Retinal pigment epithelial cell (primary cell): ENCODE results near the gene SYT15B.
"Not testable (repeated sequence)": the region's sequence is repeated elsewhere in the genome, so short reads cannot be mapped to it uniquely, and the experiment has no call there.

Source experiments
- DNase-seq: peaks from one replicate; pipeline ENCODE4 v3.0.0-alpha.2; 2010; ENCODE audit warnings: low read depth
- H3K4me3 ChIP-seq: 2 replicates; pipeline ENCODE4 v1.5.1; 2011; ENCODE audit warnings: mild to moderate bottlenecking, low read length, control low read depth, moderate library complexity
- TF ChIP-seq, protein P1 (sequence below): conservative IDR thresholded peaks from 2 replicates; pipeline ENCODE4 v1.5.1; 2011; ENCODE audit warnings: low read depth, low read length, control low read depth, inconsistent platforms

SYT15B gene

DNA sequence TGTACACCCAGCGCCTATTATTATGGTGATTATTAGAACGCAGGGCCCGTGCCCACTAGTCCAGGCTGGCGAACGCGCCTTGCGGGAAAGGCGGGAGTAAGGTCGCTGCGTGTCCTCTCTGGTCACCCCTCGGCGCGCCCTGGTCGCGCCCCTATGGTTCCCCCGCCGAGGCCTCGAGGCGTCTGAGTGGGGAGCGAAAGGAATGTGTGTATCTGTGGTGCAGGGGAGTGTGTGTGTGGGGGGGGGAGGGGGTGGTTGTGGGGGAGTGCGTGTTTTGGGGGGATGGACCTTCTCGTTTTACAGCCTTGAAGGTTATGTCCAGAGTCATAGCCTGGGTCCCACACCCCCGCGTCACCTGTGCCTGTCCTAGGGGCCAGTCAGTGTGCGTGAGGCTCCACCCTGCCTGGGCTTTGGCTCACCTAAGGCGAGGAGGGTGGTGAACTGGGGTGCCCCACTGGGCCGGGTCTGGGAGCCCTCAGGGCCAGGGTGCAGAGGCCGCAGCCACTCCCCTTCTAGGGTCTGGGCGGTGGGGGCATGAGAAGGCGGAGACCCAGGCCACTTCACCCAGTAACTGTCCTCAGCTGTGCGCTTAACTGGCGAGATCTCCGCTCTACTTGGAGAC, at the start of gene SYT15B:
TSS of gene SYT15B (minus strand) at position 39 of the 622 bp plus-strand sequence. CDS start 952 bp downstream, outside the sequence.
- DNase-seq, H3K4me3 ChIP-seq: not testable (repeated sequence)

DNA sequence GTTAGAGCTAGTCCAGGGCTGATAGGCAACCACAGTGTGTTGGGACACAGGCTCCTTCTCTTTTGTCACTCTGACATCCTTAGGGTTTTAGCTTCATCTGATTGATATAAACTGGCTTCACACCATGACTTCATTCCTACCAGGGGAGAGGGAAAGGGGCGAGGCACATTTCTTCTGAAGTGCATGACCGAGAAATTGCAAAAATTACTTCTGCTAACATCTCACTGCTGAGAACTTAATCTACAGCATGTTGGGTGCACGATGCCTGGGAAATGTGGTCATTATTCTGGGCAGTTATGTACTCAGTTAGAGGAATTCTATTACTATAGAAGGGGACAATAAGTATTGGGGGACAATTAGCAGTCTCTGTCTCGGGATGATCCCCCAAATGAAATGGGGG, 16.2 kb upstream of the SYT15B start:
- H3K4me3 ChIP-seq, DNase-seq: not testable (repeated sequence)

DNA sequence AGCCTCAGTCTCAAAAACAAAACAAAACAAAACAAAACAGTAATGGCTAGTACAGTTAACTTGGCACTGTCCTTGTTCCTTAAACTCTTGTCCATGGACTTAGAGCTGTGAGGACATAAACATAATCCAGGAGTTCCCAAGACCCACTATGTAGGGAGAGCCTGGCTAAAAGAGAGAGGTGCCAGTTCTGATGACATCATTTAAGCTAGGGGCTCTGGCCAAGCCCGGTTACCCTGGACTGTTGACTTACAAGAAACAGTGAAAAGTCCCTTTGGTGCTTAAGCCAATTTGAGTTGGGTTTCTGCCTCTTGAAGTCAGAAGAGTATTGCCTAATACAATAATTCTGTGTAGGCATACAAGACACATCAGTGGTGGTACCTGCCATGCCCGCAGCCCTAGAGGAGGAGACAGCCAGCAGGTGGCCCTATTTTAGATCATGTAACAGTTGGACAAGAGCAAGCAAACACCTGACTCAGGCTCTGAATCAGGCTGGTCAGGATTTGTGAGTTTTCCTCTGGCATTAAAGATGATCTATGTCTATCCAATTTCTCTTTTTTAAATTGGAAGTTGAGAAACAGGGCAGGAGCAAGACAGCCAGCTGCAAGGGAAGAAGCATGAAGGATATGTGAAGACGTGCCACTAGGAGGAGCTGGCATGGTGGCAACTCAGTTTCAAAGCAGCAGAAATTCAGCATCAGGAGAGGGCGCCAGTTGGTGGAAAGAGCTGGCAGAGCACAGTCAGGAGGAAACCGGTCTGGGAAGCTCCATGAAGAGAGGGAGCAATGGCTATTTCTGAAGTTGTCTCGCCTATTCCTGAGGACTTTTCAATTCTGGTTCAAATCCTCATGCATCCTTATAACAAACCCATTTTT, 12.2 kb upstream of the SYT15B start:
- TF ChIP-seq, protein P1, sequence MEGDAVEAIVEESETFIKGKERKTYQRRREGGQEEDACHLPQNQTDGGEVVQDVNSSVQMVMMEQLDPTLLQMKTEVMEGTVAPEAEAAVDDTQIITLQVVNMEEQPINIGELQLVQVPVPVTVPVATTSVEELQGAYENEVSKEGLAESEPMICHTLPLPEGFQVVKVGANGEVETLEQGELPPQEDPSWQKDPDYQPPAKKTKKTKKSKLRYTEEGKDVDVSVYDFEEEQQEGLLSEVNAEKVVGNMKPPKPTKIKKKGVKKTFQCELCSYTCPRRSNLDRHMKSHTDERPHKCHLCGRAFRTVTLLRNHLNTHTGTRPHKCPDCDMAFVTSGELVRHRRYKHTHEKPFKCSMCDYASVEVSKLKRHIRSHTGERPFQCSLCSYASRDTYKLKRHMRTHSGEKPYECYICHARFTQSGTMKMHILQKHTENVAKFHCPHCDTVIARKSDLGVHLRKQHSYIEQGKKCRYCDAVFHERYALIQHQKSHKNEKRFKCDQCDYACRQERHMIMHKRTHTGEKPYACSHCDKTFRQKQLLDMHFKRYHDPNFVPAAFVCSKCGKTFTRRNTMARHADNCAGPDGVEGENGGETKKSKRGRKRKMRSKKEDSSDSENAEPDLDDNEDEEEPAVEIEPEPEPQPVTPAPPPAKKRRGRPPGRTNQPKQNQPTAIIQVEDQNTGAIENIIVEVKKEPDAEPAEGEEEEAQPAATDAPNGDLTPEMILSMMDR = peak; percentile 74
- H3K4me3 ChIP-seq = not testable (repeated sequence)
- DNase-seq = peak; percentile 29

DNA sequence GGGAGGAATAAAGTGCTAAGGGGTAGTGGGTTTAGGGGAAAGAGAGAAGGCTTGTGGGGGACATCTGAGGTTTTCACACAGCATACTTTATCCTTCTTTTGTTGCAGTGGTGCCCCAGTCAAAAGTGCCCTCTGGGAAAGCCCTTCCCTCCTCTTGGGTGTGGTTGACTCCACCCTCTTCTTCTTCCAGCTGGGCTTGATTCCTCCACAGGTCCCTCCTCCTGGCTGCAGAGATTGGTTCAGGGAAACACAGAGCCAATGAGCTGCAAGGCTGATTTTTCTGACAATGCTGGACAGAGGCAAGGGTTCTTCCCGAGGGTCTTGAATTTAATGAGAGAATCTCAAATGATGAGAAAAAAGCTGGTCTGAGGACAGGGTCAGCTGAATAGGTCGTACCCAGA, 7.4 kb upstream of the SYT15B start:
- H3K4me3 ChIP-seq, DNase-seq: not testable (repeated sequence)

DNA sequence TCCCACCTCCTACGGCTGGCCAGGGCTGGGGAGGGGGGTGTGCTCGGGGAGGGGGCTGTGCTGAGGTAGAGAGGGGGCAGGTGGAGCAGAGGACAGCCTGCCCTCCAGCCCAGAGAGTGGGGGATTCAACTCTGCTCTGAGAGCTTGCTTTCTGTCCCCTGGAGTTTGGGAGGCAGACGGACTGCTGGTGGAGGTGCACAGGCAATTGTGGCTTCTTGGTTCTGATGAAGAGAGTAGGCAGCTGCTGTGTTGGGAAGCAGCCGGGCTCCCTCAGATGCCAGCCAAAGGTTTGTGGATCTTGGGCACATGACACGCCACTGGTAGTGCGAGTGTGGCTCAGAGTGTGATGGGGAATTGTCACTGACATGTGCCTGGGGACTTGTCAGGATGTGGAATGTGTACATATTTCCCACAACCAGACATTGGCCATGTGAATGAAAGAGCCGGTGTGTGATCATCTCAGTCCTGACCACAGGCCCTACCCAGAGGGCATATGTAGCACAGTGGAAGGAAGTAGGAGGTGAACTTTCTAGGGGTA, 5.3 kb upstream of the SYT15B start:
- not testable (repeated sequence) for H3K4me3 ChIP-seq, DNase-seq

DNA sequence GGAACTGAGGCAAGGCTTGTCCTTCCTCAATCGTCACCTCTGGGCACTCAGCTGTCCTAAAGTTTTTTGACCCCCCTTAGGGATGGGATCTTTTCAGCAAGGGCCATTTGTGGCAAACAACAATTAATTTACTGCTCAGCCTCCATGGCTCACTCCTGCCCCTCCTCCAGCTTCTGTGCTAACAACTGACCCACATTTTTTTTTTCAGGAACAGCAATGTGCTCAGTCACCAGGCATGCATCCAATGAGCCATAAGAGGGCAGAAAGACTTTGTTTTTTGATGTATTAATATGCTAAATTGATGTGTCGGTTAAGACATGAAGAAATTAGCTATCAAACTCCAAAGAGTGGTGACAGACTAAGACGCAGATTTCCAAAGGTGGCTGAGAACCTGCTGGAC, 4.7 kb upstream of the SYT15B start:
- H3K4me3 ChIP-seq = not testable (repeated sequence)
- DNase-seq = peak; percentile 6

DNA sequence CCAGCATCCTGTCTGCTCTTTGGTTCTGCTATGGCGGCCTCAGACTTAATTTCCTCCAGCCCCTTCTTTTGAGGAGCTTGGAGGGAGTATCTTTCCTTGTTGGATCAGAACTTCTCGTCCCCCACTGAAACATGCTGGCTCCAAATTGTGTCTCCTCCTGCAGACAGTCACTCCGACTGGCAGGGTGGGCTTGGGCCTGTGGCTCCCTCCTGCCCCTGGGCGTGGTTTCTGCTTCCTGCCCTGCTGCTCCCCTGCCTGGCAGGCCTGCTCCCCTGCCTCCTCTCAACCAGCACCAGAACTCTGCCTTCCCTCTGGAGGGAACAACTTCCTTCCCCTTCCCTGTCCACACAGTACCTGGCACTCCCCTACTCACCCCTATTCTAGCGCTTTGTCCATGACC, 3.8 kb upstream of the SYT15B start:
- H3K4me3 ChIP-seq, DNase-seq: not testable (repeated sequence)

DNA sequence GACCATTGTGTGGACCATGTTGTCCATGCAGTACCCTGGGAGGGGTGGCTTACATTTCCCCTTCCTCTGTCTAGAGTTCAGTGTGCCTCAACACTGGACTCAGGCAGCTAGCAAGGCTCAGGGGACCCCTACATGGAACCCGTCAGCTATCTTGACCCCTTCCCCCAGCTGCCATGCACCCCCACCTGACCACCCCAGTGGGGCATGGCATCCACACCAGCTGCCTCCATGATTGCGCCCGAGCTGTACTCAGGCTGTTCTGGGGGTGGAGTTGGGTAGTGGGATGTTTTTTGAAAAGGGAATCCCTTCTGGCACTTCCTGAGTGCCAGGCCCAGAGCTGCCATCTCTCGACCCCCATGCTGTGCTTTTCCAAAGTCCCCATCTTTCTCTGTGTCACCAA, 1.8 kb upstream of the SYT15B start:
- not testable (repeated sequence) for DNase-seq, H3K4me3 ChIP-seq

DNA sequence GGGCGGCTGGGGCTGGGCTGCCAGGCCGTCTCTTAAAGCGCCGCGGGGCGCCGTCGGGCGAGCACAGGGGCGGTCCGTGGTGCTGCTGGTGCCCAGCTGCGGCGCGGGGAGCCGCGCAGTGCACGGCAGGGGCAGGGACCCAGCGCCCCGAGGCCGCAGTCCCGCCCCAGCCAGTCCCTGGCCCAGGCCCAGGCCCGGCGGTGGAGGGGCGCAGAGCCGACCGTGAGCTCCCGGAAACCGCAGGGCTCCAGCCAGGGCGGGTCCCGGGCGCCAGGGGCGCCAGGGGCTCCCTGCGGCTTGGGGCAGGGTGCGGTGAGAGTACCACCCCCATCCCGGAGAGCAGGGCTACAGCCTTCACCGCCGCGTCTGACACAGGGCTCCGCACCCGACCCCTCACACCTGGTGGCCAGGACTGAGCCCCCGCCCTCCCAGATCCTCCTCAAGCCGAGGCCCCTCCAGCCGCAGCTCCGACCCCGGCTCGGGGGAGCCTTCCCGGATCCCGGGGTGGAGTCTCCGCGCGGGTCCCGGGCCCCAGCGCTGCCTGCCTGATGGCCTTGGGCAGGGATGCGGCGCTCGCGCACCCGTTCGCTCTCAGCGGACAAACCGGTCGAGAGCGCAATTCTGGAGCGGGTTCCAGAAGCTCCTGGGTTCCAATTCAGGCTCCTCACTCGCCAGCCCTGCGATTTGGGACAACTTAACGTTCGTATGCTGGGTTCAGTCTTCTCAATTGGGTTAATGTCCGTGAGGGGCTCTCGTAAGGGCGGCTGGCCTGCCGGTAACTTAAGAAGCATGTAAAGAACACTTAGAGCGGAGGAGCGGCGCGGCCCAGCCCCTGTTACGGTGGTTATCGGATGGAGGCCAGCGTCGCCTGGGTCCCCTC, 478 bp downstream of the SYT15B start:
- H3K4me3 ChIP-seq, DNase-seq: not testable (repeated sequence)

DNA sequence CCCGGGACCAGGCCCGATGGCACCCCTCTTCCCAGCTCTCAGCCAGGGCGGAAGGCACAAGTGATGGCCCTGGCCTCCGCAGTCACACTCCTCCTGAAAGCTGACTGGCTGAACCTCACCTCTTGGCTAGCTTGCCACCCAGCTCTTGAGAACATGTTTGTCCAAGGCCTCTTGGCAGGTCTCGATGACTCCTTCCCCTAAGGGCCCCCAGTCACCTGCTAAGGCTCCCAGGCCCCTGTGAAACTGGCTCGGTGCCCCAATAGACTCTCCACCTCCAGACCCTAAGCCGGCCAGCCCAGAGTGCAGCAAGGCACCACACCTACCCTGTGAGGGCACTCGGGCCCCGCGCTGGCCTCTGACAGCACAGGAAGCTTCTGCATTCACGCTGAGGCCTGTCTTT, 4.5 kb downstream of the SYT15B start:
- not testable (repeated sequence) for H3K4me3 ChIP-seq, DNase-seq

DNA sequence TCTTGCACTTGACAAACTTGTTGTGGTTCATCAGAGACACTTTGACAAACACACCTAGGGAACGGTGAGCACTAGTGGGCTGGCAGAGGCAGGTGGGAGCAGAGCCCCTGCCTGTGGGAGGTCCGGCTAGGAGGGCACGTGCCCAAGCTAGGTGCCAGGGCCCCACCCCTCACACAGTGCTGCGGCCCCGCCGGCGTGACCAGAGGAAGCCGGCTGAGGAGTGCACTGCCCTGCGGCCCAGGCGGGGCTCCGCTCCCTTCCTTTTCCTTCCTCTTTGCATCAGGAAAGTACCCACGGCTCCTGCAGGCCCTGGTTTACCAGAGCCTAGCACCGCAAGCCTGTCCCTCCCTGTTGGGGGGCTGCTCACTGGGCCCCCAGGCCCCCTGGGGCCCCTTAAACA, 7.2 kb downstream of the SYT15B start:
- H3K4me3 ChIP-seq, DNase-seq: not testable (repeated sequence)

DNA sequence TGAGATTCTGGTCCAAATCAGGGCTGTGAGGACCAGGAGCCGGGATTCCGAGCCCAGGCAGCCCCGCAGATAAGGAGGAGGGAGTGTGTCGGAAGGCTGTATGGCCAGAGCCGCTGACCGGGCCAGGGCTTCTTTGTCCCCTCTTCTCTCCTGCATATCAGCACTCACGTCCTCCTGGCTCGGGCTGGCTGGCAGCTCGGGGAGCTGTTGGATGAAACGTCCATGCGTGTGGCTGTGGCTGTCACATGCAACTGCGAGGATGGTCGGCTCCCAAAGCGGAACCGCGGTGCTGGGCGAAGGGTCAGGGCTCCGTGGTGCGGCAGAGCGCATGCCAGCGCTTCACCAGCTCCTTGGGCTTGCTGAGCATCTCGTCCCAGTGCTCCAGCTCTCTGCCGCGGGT, 9.5 kb downstream of the SYT15B start:
- not testable (repeated sequence) for H3K4me3 ChIP-seq, DNase-seq

DNA sequence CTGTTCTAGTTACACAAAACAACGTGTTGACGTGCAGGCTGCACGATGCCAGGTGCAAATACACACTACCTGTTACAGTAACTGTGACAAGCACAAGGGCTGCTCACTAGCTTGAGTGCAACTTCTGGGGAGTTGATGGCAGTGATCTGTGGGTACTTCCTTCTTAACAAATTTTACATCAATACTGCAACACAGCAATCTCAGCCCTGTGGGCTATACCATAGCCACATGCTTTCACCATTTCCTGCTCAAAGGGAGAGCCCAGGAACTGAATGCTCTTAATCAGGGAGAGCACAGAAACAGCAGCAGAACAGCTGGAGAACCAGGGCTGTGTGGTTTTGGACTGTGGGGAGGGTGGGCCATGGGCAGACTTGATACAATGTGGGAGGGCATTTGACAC, 10.2 kb downstream of the SYT15B start:
- not testable (repeated sequence) for DNase-seq, H3K4me3 ChIP-seq

DNA sequence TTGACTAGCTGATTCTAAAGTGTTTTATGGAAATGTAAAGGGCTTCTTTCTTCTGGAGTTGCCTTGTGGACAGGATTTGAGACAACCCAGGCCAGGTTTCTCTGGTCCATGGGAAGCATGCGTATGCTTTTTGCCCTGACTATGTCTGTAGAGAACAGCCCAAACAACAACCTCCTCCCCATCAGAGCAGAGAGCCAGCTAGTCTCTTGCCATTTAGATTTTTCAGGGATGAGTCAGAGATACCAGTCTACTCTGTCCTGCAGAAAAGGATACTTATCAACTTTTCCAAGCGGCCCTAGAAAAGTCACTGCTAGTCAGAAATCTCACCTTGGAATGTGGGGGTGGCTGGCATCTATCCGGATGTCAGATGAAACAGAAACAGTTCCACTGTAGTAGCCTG, 11.6 kb downstream of the SYT15B start:
- H3K4me3 ChIP-seq, DNase-seq: not testable (repeated sequence)

DNA sequence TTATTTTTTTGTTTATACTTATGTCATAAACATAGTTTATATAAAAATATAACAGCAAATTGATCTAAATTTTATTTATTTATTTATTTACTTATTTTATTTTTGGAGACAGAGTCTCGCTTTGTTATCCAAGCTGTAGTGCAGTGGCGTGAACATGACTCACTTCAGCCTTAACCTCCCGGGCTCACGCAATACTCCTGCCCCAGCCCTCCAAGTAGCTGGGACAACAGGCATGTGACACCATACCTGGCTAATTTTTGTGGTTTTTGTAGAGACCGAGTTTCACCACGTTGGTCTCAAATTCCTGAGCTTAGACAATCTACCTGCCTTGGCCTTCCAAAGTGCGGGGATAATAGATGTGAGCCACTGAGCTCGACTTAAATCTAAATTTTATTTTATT, 13.0 kb downstream of the SYT15B start:
- not testable (repeated sequence) for H3K4me3 ChIP-seq, DNase-seq

DNA sequence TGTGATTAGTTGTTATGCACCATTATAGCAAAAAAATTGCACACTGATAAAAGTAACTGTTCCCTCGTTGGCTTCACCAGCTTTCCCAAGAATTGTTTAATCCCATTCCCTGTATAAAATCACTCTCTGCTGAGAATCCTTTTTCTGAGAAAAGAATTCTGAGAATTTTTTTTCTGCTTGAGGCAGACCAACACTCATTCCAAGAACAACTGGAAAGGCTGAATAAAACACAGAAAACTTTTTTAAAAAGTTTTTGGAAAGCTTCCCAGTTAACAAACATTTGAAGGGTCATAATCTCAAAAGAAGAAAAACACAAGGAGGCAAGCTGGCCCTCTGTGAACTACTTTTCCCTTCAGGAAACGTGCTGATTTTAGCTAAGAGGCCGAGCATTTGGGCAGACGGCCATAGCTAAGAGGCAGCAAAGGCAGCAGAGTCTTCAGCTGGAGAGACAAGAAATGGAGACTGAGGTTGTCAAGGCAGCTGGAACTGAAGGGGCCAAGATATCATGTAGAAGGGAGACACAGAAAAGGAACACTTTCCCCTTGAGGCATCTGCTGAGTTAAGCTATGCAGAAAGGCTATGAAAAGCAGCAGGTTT, 16.5 kb downstream of the SYT15B start:
- DNase-seq, H3K4me3 ChIP-seq: not testable (repeated sequence)

DNA sequence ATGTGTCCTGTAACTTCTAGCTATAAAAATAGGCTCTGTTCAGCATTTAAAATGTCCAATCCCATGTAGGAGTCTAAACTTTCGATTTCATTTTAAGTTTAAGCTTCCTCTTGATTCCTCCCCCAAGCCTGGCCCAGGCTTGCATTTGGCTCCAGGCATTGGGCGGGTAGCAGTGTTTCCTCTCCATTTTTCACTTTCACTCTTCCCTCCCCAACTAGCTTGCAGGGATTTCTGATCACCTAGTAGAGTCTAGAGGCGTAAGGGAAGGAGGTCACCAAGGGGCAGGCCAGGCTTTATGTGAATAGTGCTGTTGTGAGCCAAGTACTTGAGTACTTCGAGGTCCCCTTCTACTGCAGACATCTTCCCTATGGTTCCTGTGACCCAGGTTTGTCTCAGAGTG, 18.5 kb downstream of the SYT15B start:
- DNase-seq, H3K4me3 ChIP-seq: not testable (repeated sequence)
